WTC11 (cell line): ENCODE results near the gene DNAI1. TPM values are rescaled to one million over a fixed set of nuclear protein-coding genes. Genes with fewer than 3 reads are reported as not detected.

Source experiments
- ATAC-seq: fragments of 200-7000 bp; cut with Tn5 transposase; 2 replicates; pipeline ENCODE4 v1.10.0; 2021; ENCODE audit warnings: mild to moderate bottlenecking, moderate library complexity
- CTCF ChIA-PET: fragments of 300-600 bp; sonication (Branson Sonifier 250); formaldehyde crosslinking; loops from one replicate; lab custom pipeline; 2021; ENCODE audit warnings: antibody characterized with exemption; lab: Charles Lee
- POLR2A ChIA-PET: fragments of 350-600 bp; sonication (Branson Sonifier 250); formaldehyde crosslinking; loops from one replicate; lab custom pipeline; 2021; ENCODE audit warnings: antibody characterized with exemption; lab: Charles Lee
- DNase-seq: peaks from one replicate; pipeline ENCODE4 v3.0.0; 2021; ENCODE audit warnings: low spot score
- H3K27ac Mint-ChIP-seq: 2 replicates; pipeline ENCODE4 v1.8.0; 2021; ENCODE audit warnings: mixed read lengths
- H3K27me3 Mint-ChIP-seq: 2 replicates; pipeline ENCODE4 v1.8.0; 2021; ENCODE audit warnings: low read depth, mild to moderate bottlenecking, moderate library complexity, mixed read lengths
- H3K36me3 Mint-ChIP-seq: 2 replicates; pipeline ENCODE4 v1.8.0; 2021; ENCODE audit warnings: mixed read lengths
- H3K4me1 Mint-ChIP-seq: 2 replicates; pipeline ENCODE4 v1.8.0; 2022; ENCODE audit warnings: mixed read lengths
- H3K4me3 Mint-ChIP-seq: 2 replicates; pipeline ENCODE4 v1.8.0; 2021; ENCODE audit warnings: mild to moderate bottlenecking, moderate library complexity, mixed read lengths
- H3K9me3 Mint-ChIP-seq: 2 replicates; pipeline ENCODE4 v1.8.0; 2021; ENCODE audit warnings: mixed read lengths
- CTCF ChIP-seq: fragments of 200-600 bp; IDR thresholded peaks from 2 replicates; pipeline ENCODE4 v1.8.0; 2022; ENCODE audit warnings: antibody characterized with exemption
- FOXJ3 ChIP-seq: sonication (generic); formaldehyde crosslinking; IDR thresholded peaks from 2 replicates; pipeline ENCODE4 v1.9.0; 2021; ENCODE audit warnings: missing genetic modification reagents, mild to moderate bottlenecking, borderline replicate concordance
- GRHL2 ChIP-seq: fragments of 250-450 bp; sonication (Bioruptor Pico); IDR thresholded peaks from 2 replicates; pipeline ENCODE4 v1.8.0; 2022; ENCODE audit warnings: mild to moderate bottlenecking, moderate library complexity; ENCODE audit not compliant: insufficient replicate concordance, severe bottlenecking
- MYBL2 ChIP-seq: sonication (generic); formaldehyde crosslinking; IDR thresholded peaks from 2 replicates; pipeline ENCODE4 v1.8.1; 2023; ENCODE audit warnings: mild to moderate bottlenecking, moderate library complexity, missing genetic modification reagents
- NFE2L1 ChIP-seq: sonication (generic); formaldehyde crosslinking; IDR thresholded peaks from 2 replicates; pipeline ENCODE4 v1.8.1; 2023; ENCODE audit warnings: missing genetic modification reagents
- NFYB ChIP-seq: sonication (generic); formaldehyde crosslinking; conservative IDR thresholded peaks from 2 replicates; pipeline ENCODE4 v1.8.0; 2022; ENCODE audit warnings: low read depth, missing genetic modification reagents
- RELA ChIP-seq: sonication (generic); formaldehyde crosslinking; IDR thresholded peaks from 2 replicates; pipeline ENCODE4 v1.8.1; 2022; ENCODE audit warnings: missing genetic modification reagents, mild to moderate bottlenecking, borderline replicate concordance
- SOX15 ChIP-seq: fragments of 250-450 bp; sonication (Bioruptor Pico); IDR thresholded peaks from 2 replicates; pipeline ENCODE4 v1.9.0; 2021; ENCODE audit warnings: mild to moderate bottlenecking
- SP1 ChIP-seq: sonication (generic); formaldehyde crosslinking; conservative IDR thresholded peaks from 2 replicates; pipeline ENCODE4 v1.8.1; 2022; ENCODE audit warnings: missing genetic modification reagents
- ZBTB21 ChIP-seq: sonication (generic); formaldehyde crosslinking; IDR thresholded peaks from 2 replicates; pipeline ENCODE4 v1.8.1; 2023; ENCODE audit warnings: mild to moderate bottlenecking, missing genetic modification reagents, borderline replicate concordance
- ZNF219 ChIP-seq: sonication (generic); formaldehyde crosslinking; IDR thresholded peaks from 2 replicates; pipeline ENCODE4 v1.8.0; 2023; ENCODE audit warnings: missing genetic modification reagents, mild to moderate bottlenecking, borderline replicate concordance
- ZNF425 ChIP-seq: fragments of 250-450 bp; sonication (Bioruptor Pico); conservative IDR thresholded peaks from 2 replicates; pipeline ENCODE4 v1.9.0; 2021; ENCODE audit warnings: mild to moderate bottlenecking
- ZNF671 ChIP-seq: fragments of 250-450 bp; sonication (Bioruptor Pico); IDR thresholded peaks from 2 replicates; pipeline ENCODE4 v1.8.0; 2021; ENCODE audit warnings: mild to moderate bottlenecking
- total RNA-seq: library from RNA; stranded (reverse); gene quantifications from 3 replicates; pipeline ENCODE4 v1.2.3, GENCODE V29; 2021
- TF ChIP-seq, protein P1 (sequence below): sonication (generic); formaldehyde crosslinking; IDR thresholded peaks from 2 replicates; pipeline ENCODE4 v1.8.0; 2022; ENCODE audit warnings: missing genetic modification reagents
- TF ChIP-seq, protein P2 (sequence below): sonication (generic); formaldehyde crosslinking; conservative IDR thresholded peaks from 2 replicates; pipeline ENCODE4 v1.8.1; 2023; ENCODE audit warnings: mild to moderate bottlenecking, low read depth, missing genetic modification reagents, moderate library complexity

The DNAI1 gene
- total RNA-seq, 1 experiment from 2014 or later, result 2.1 TPM

GRCh38 chr9:34499076-34499475 is 40.5 kb downstream of the DNAI1 start (continued):
- TF ChIP-seq CTCF (no peak), FOXJ3 (CRISPR knock-in tag) (no peak)

GRCh38 chr9:34500623-34501267 is 42.1 kb downstream of the DNAI1 start:
- H3K27ac Mint-ChIP-seq, result no peak overlapping the region
- peaks cover 12% of the 10 kb centered on the region for H3K4me1 Mint-ChIP-seq
- H3K4me3 Mint-ChIP-seq, result no peak overlapping the region
- CTCF ChIA-PET, result interaction anchor here (0.6 to 3.6 kb wide), 11 partner anchors 10 to 159 kb away, joined by 3 to 20 read pairs (median 9); partner anchors contain the start of gene ENHO
- POLR2A ChIA-PET, result no interaction called here
- no peaks in the 10 kb centered on the region for H3K36me3 Mint-ChIP-seq
- H3K27me3 Mint-ChIP-seq, result peaks cover 4% of the 10 kb centered on the region; the same call in 1 of the 2 replicates
- TF ChIP-seq SOX15 (CRISPR knock-in tag) (no peak), MYBL2 (CRISPR knock-in tag) (no peak), GRHL2 (CRISPR knock-in tag) (no peak), RELA (CRISPR knock-in tag) (no peak), SP1 (CRISPR knock-in tag) (no peak), CTCF (peak; percentile 98), NFYB (CRISPR knock-in tag) (no peak)
- TF ChIP-seq, protein P1, sequence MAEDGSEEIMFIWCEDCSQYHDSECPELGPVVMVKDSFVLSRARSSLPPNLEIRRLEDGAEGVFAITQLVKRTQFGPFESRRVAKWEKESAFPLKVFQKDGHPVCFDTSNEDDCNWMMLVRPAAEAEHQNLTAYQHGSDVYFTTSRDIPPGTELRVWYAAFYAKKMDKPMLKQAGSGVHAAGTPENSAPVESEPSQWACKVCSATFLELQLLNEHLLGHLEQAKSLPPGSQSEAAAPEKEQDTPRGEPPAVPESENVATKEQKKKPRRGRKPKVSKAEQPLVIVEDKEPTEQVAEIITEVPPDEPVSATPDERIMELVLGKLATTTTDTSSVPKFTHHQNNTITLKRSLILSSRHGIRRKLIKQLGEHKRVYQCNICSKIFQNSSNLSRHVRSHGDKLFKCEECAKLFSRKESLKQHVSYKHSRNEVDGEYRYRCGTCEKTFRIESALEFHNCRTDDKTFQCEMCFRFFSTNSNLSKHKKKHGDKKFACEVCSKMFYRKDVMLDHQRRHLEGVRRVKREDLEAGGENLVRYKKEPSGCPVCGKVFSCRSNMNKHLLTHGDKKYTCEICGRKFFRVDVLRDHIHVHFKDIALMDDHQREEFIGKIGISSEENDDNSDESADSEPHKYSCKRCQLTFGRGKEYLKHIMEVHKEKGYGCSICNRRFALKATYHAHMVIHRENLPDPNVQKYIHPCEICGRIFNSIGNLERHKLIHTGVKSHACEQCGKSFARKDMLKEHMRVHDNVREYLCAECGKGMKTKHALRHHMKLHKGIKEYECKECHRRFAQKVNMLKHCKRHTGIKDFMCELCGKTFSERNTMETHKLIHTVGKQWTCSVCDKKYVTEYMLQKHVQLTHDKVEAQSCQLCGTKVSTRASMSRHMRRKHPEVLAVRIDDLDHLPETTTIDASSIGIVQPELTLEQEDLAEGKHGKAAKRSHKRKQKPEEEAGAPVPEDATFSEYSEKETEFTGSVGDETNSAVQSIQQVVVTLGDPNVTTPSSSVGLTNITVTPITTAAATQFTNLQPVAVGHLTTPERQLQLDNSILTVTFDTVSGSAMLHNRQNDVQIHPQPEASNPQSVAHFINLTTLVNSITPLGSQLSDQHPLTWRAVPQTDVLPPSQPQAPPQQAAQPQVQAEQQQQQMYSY (CRISPR knock-in tag), result no peak
- no peaks in the 10 kb centered on the region for H3K9me3 Mint-ChIP-seq
- DNase-seq, result peak; percentile 83
- ATAC-seq, result peak; percentile 80

DNA sequence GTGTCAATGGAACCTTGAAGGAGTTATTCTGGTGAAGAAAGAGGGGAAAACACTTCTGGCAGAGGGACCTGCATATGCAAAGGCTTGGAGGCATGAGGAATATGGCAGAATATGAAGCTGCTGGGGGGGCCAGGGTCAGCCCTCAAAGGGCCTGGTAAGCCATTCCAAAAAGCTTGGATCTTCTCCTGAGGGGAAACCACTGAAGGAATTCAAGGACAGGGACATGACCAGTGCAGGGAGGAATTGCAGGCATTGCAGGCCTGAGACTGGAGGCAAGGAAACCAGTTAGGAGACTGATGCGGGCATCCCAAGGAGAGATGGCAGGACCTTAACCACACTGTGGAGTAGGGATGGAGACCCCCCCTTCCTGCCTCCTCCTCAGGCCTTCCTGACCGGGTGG is 42.8 kb downstream of the DNAI1 start:
- Mint-ChIP-seq H3K27me3 (peaks cover 4% of the 10 kb centered on the region; the same call in 1 of the 2 replicates), H3K4me1 (peaks cover 12% of the 10 kb centered on the region), H3K27ac (no peak overlapping the region), H3K4me3 (no peak overlapping the region), H3K36me3 (no peaks in the 10 kb centered on the region), H3K9me3 (no peaks in the 10 kb centered on the region)
- ATAC-seq (no peak), DNase-seq (no peak)
- ChIA-PET POLR2A (no interaction called here), CTCF (interaction anchor here (0.7 to 3.6 kb wide), 22 partner anchors 8 to 158 kb away, joined by 3 to 41 read pairs (median 8); partner anchors contain the start of gene ENHO)
- TF ChIP-seq NFE2L1, result no peak
- no peak for TF ChIP-seq ZNF671 (CRISPR knock-in tag)
- no peak for TF ChIP-seq ZNF425
- no peak for TF ChIP-seq ZNF219 (CRISPR knock-in tag)
- no peak for TF ChIP-seq ZBTB21 (CRISPR knock-in tag)
- TF ChIP-seq, protein P2, sequence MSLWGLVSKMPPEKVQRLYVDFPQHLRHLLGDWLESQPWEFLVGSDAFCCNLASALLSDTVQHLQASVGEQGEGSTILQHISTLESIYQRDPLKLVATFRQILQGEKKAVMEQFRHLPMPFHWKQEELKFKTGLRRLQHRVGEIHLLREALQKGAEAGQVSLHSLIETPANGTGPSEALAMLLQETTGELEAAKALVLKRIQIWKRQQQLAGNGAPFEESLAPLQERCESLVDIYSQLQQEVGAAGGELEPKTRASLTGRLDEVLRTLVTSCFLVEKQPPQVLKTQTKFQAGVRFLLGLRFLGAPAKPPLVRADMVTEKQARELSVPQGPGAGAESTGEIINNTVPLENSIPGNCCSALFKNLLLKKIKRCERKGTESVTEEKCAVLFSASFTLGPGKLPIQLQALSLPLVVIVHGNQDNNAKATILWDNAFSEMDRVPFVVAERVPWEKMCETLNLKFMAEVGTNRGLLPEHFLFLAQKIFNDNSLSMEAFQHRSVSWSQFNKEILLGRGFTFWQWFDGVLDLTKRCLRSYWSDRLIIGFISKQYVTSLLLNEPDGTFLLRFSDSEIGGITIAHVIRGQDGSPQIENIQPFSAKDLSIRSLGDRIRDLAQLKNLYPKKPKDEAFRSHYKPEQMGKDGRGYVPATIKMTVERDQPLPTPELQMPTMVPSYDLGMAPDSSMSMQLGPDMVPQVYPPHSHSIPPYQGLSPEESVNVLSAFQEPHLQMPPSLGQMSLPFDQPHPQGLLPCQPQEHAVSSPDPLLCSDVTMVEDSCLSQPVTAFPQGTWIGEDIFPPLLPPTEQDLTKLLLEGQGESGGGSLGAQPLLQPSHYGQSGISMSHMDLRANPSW (CRISPR knock-in tag), result no peak
